HG03135 (cell line): ENCODE results near the gene GTF2IRD1.

ENCODE experiments used
- ATAC-seq: cut with Tn5 transposase; IDR thresholded peaks from one replicate; pipeline ENCODE4 v1.9.1; 2021; ENCODE audit warnings: mild to moderate bottlenecking, moderate library complexity; ENCODE audit not compliant: unreplicated experiment

Gene GTF2IRD1

DNA sequence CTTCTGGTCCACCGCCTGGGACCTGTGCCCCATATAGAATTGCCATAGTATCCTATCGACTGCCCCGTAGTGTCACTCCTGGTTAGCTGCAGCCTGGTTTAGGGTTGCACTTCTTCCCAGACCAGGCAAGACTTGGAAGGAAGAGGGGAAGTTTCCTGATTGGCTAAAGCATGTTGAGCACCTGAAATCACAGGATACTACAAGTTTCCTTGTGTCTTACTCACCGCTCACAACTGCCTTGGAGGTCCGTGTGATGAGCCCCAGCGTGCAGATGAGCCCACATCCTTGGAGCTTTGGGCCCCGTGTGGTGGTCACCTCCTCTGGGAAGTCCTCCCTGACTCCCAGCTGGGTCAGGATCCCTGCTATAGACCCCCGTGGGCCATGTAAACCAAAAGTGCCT, 129.9 kb downstream of the GTF2IRD1 start:
- no peak for ATAC-seq

DNA sequence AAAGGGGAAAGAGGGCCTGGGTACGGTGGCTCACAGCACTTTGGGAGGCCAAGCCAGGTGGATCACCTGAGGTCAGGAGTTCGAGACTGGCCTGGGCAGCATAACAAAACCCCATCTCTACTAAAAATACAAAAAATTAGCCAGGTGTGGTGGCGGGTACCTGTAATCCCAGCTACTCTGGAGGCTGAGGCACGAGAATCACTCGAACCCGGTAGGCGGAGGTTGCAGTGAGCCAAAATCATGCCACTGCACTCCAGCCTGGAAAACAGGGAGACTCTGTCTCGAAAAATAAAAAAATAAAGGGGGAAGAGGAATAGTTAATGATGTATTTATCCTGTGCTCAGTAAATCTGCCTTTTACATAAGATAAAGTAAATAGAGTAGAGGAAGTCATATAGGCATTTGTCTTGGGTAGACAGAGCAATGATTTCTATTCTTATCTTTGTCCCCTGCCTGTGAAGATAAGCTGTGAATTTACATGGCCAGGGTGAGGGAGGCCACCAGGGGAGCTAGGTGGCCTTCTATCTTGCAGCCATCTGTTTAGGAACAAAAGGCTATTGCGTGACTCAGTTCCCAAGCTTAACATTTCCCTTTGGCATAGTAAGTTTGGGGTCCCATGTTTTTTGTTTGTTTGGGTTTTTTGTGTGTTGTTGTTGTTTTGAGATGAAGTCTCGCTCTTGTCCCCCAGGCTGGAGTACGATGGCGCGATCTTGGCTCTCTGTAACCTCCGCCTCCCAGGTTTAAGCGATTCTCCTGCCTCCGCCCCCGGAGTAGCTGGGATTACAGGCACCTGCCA, 130.7 kb downstream of the GTF2IRD1 start:
- no peak for ATAC-seq

DNA sequence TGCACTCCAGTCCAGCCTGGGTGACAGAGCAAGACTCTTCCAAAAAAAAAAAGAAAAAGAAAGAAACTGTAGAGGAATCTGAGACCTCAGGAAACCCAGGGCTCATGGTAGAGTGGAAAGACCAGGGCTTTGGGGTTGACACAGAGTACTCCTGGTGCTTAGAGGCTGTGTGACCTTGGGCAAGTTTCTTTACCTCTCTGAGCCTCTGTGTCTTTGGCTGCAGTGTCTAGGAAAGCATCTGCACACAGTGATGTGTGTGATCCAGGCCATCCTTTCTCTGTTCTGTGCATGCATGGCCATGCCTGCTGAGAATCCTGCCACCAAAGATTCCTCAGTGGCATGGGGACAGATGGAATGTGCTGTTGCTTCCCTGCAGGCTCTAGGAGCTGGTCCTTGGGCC, 132.1 kb downstream of the GTF2IRD1 start:
- ATAC-seq = no peak

DNA sequence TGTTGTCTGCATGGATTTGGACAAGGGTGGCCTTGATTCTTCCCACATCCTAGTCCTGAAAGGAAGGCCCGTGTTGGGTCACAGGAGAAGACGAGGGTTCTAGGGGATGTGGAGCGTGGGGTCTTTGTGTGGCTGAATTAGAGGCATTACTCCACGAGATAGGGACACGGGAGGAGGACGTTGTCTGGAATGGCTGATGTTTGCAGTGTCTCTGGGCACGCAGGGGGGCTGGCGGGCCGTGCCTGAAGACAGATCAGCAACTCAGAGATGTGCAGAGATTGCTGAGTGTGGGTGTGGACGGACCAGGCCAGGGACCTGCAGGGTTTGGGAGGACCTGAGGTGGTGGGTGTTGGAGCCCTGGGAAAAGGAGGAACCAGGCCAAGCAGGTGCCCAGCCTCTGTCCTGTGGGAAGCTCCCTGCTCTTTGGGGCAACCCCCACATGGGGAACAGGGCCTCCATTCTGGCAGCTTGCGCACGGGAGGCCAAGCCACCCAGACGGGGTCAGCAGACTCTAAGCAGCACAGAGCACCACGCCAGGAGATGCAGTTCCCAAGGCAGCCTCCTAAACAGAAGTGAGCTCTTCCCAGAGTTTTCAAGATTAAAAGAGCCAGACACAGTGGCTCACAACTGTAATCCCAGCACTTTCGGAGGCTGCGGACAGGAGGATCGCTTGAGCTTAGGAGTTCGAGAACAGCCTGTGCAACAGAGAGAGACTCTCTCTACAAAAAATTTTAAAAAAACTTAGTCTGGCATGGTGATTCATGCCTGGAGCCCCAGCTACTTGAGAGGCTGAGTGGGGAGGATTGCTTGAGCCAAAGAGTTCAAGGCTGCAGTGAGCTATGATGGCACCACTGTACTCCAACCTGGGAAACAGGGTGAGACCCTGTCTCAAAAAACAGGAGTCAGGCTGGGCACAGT, 132.8 kb downstream of the GTF2IRD1 start:
- ATAC-seq = no peak

DNA sequence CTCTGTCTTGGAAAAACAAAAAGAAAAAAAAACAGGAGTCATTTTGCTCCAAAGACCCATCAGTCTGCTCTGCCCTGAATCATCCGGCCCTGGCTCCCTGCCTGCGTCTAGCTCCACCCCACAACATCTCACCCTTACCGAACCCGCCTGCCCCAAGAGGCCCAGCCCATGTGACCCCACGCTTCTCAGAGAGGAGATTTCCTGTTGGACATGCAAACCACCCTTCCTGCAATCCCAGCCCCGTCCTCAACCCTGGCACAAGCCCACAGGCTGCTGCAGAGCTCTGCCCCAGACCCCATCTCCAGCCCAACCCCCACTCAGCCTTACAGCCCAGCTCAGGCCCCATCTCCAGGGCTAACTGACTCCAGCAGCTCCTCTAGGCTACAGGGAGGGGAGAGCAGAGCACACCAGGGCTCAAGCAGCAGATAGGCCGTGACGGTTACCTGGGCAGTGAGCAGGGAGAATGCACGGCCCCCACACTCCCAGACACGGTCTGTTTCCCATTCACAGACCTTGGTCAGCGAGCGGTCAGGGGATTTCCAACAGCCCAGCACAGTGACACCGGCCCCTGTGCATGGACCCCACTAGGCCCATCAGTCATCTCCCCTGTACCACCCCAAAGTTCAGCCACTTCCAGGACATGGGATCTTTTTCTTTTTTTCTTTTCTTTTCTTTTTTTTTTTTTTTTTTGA, 133.9 kb downstream of the GTF2IRD1 start:
- ATAC-seq = peak; percentile 80

DNA sequence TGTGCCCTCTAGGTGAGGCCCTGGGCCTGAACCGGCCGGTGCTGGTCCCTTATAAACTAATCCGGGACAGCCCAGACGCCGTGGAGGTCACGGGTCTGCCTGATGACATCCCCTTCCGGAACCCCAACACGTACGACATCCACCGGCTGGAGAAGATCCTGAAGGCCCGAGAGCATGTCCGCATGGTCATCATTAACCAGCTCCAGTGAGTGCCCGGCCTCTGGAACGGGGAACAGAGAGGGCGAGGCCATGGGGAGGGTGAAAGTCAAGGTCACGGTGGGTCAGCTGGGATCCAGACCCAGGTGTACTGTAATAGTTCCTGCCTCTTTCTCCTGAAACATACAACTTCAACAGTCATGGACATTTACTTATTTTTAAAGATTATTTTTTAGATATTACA, 137.1 kb downstream of the GTF2IRD1 start:
- ATAC-seq = no peak

DNA sequence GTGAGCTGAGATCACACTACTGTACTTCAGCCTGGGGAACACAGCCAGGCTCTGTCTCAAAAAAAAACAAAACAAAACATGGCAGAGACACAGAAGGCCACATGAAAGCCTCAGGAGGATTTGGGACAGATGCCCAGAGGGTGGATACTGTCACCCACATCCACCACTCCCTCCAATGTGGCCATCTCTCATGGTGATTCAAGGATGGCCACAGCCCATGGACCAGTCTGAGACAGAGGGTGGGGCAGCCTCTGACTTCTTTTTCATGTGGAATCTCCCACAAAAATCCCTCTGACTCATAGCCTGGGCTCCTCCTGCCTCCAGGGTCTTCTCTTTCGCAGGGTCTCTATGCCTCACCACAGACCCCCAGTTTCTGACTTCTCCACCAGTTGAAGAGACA, 144.9 kb downstream of the GTF2IRD1 start:
- ATAC-seq = no peak

- no peak for ATAC-seq
These were observed 145.5 kb downstream of the GTF2IRD1 start for GRCh38 chr7:74599244-74599643.

GRCh38 chr7:74604326-74605020, 150.8 kb downstream of the GTF2IRD1 start:
- ATAC-seq = no peak

DNA sequence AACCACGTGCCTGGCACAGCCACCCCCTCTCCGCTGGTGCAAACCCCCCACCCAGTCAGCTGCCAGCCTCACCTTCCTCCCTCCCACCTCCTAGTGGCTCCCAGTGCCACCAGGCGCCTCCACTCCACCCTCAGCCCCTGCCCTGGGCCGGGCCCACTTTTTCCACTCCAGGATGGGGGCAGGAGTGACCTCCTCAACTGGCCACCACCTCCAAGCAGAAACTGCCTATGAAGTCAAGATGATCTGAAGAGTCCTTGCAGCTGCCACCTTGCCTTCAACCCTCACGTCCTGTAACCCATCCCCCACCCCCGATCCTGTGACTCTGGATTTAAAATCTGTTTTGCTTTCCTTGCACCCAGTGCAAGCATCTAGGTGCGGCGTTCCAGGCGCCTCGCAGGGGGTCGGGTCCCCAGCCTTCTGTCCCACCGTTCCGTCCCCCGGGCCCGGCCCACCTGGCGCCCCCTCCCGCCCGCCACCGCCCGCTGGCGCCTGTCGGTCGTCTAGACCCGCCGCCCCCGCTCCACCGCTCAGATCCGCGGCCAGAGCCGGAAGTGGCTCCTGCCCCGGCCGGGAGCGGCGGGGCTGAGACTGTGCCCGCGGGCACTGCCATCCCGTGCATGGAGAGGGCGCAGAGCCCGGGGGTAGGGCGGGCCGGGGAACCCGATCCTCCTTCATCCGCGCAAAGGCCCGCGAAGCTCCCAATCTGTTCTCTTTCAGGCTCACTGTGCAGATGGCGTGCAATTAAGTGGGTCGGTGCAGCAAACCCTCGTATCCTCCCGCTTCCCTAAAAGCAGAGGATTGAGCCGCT, 152.6 kb downstream of the GTF2IRD1 start:
- ATAC-seq = no peak

GRCh38 chr7:74606909-74607510, 153.3 kb downstream of the GTF2IRD1 start:
- no peak for ATAC-seq

DNA sequence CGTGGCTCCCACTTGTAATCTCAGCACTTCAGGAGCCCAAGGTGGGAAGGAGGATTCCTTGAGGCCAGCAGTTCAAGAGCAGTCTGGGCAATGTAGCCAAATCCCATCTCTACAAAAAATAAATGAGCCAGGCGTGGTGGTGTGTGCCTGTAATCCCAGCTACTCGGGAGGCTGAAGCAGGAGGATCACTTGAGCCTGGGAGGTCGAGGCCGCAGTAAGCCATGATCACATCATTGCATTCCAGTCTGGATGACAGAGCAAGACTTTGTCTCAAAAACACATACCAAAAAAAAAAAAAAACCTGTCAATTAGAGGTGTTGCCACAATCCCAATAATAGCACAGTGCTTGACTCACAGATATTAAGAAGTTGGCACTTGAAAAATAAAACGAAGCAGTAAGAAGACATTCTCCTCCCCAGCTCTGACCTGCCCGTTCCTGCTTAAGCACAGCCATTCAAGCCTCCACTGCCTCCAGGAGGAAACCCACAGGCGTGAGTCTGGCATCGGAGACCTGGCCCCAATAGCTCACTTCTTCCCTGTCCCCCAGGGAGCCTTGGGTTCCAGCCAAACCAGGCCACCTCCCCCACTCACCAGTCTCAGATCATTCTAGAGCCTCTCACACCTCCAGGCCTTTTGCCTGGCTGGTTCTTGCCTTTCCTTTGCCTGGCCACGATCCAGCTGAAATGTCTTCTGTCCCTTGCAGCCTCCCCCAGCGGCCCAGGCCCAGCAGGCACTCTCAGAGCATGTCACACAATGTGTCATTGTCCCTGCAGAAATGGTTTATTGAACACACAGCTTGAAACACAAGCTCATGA, 158.5 kb downstream of the GTF2IRD1 start:
- ATAC-seq = no peak

- ATAC-seq = no peak
These were observed 162.5 kb downstream of the GTF2IRD1 start for GRCh38 chr7:74615933-74616780.

GRCh38 chr7:74617180-74617744, 163.6 kb downstream of the GTF2IRD1 start:
- ATAC-seq = no peak

GRCh38 chr7:74619235-74619860, 165.6 kb downstream of the GTF2IRD1 start:
- ATAC-seq = no peak

DNA sequence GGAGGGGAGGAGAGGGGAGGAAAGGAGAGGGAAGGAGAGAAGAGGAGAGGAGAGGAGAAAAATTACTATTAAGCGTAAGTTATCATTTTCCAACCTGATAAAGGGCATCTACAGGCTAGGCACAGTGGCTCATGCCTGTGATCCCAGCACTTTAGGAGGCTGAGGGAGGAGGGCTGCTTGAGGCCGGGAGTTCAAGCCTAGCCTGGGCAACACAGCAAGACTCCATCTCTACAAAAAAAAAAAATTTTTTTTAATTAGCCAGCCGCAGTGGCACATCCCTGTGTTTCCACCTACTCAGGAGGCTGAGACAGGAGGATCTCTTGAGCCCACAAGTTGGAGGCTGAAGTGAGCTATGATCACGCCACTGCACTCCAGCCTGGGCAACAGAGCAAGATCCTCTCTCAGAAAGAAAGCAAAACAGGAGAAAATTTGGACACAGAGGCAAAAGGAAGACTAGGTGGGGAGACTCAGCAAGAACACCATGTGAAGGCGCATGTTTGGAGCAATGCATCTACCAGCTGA, 168.6 kb downstream of the GTF2IRD1 start:
- ATAC-seq = no peak

DNA sequence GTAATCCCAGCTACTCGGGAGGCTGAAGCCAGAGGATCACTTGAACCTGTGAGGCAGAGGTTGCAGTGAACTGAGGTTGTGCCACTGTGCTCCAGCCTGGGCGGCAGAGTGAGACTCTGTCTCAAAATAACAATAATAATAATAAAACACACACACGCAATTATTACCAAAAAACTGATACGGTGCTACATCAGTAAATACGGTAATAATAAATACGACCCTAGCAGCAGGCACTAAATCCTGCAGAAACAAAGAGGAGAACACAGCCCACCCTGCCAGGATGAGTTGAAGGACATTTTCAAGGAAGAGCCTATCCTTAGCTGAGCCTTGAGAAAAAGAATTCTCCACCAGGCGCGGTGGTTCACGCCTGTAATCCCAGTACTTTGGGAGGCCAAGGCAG, 169.4 kb downstream of the GTF2IRD1 start:
- no peak for ATAC-seq
